Transverse colon (tissue), 4 donors: ENCODE results near the gene TOPORS. TPM values are rescaled to one million over a fixed set of nuclear protein-coding genes. Genes with fewer than 3 reads are reported as not detected.
A peak's percentile ranks its signal among the peaks of the same experiment; 100 is the strongest.

Experiments
- DNase-seq: peaks from one replicate; pipeline ENCODE4 v3.0.0-alpha.2; 2019
- H3K27ac ChIP-seq, 4 donors: fragments of 200-600 bp; sonication (generic); 2 replicates each; pipeline ENCODE4 v1.5.1; 2016 to 2018; ENCODE audit warnings: inconsistent platforms in 4 of 4
- H3K27me3 ChIP-seq: fragments of 200-600 bp; sonication (generic); 2 replicates; pipeline ENCODE4 v1.5.1; 2017; ENCODE audit warnings: inconsistent platforms
- H3K36me3 ChIP-seq, 4 donors: fragments of 200-600 bp; sonication (generic); 2 replicates each; pipeline ENCODE4 v1.5.1; 2017 to 2019; ENCODE audit warnings: inconsistent platforms in 4 of 4
- H3K4me1 ChIP-seq, 4 donors: fragments of 200-600 bp; sonication (generic); 2 replicates each; pipeline ENCODE4 v1.5.1; 2017 to 2020; ENCODE audit warnings: inconsistent platforms in 4 of 4
- H3K4me3 ChIP-seq, 4 donors: fragments of 200-600 bp; sonication (generic); 1 replicate in 1 of 4; 2 replicates in 3 of 4; pipeline versions ENCODE4 v1.5.1 to v1.6.1; 2017 to 2019; ENCODE audit warnings: inconsistent platforms in 4 of 4
- H3K9me3 ChIP-seq, 2 donors: fragments of 200-600 bp; sonication (generic); 2 replicates each; pipeline ENCODE4 v1.5.1; 2017 to 2019; ENCODE audit warnings: inconsistent platforms in 2 of 2
- EP300 ChIP-seq: sonication (generic); formaldehyde crosslinking; IDR thresholded peaks from one replicate; pipeline ENCODE4 v1.6.1; 2017; ENCODE audit warnings: antibody characterized with exemption, low read depth
- POLR2A ChIP-seq: fragments of 450-650 bp; IDR thresholded peaks from one replicate; pipeline ENCODE4 v1.6.1; 2016; ENCODE audit warnings: antibody characterized with exemption, mild to moderate bottlenecking, moderate library complexity
- POLR2AphosphoS5 ChIP-seq, 3 donors: sonication (generic); formaldehyde crosslinking; IDR thresholded peaks; one replicate each; pipeline ENCODE4 v1.6.1; 2016; ENCODE audit warnings: antibody characterized with exemption in 3 of 3
- WGBS, 2 donors: methylation state at CpG; one replicate each; pipeline ENCODE4 v1.1.5; 2018; ENCODE audit warnings: low coverage in 1 of 2; 5-methylcytosine and 5-hydroxymethylcytosine counted together
- in situ Hi-C, 4 donors: fragments of 200-750 bp; cut with MboI; loops; one replicate each; pipeline versions ENCODE4 v1.15.0 to v1.15.1; 2017; ENCODE audit warnings: low sequenced_read_pairs in 3 of 4, low pct_ligation_motif_present in 1 of 4, low pct_unique_long_range_greater_than_20kb in 1 of 4
- intact Hi-C: fragments of 100-400 bp; cut with DNase I; formaldehyde crosslinking; loops from one replicate; pipeline ENCODE4 v1.15.1; 2023; ENCODE audit warnings: low total_unique reads
- total RNA-seq, 4 donors: library from RNA; depleted of rRNA; stranded (reverse); fragments of >200 nt; gene quantifications; one replicate each; pipeline ENCODE4 v1.1.0, GENCODE V29; 2016
- TF ChIP-seq, protein P1 (sequence below), 5 experiments: fragments of 200-600 bp in 3 of 5; fragments of 450-650 bp in 2 of 5; sonication (generic) in 3 of 5; IDR thresholded peaks; 1 replicate in 2 of 5; 2 replicates in 3 of 5; pipeline ENCODE4 v1.5.1; 2016 to 2017; ENCODE audit warnings: antibody characterized with exemption in 5 of 5, inconsistent platforms in 3 of 5, mild to moderate bottlenecking in 2 of 5, moderate library complexity in 1 of 5

Gene TOPORS
- total RNA-seq, 4 donors from 2014 or later = 14.5 to 26.5 (median 18.4) TPM

GRCh38 chr9:32584784-32585183 is 32.4 kb upstream of the TOPORS start:
- TF ChIP-seq, protein P1, sequence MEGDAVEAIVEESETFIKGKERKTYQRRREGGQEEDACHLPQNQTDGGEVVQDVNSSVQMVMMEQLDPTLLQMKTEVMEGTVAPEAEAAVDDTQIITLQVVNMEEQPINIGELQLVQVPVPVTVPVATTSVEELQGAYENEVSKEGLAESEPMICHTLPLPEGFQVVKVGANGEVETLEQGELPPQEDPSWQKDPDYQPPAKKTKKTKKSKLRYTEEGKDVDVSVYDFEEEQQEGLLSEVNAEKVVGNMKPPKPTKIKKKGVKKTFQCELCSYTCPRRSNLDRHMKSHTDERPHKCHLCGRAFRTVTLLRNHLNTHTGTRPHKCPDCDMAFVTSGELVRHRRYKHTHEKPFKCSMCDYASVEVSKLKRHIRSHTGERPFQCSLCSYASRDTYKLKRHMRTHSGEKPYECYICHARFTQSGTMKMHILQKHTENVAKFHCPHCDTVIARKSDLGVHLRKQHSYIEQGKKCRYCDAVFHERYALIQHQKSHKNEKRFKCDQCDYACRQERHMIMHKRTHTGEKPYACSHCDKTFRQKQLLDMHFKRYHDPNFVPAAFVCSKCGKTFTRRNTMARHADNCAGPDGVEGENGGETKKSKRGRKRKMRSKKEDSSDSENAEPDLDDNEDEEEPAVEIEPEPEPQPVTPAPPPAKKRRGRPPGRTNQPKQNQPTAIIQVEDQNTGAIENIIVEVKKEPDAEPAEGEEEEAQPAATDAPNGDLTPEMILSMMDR (IDR thresholded peaks at IDR 0.05) = no peak
- no peak for TF ChIP-seq EP300
- TF ChIP-seq POLR2AphosphoS5 (IDR thresholded peaks at IDR 0.05) = no peak
- no peak for TF ChIP-seq POLR2A
- no peak for DNase-seq
- H3K4me3 ChIP-seq = no peak overlapping the region
- in situ Hi-C loops = loop anchor here (5.0 to 25.0 kb wide), 3 partner anchors 378 to 390 kb away; no protein-coding TSS in a partner anchor
- WGBS, 2 donors = 14 to 30% methylated on average over 2 of the region's 2 CpGs
- H3K4me1 ChIP-seq = no peaks in the 10 kb centered on the region
- no peaks in the 10 kb centered on the region for H3K36me3 ChIP-seq
- H3K9me3 ChIP-seq = no peaks in the 10 kb centered on the region
- H3K27me3 ChIP-seq = no peaks in the 10 kb centered on the region
- no peak overlapping the region for H3K27ac ChIP-seq
- intact Hi-C loops = loop anchor here (10.0 kb wide), 1 partner anchor 380 kb away; no protein-coding TSS in a partner anchor

- Histone ChIP-seq H3K4me3 (no peak overlapping the region), H3K27me3 (no peaks in the 10 kb centered on the region), H3K27ac (no peak overlapping the region), H3K36me3 (no peaks in the 10 kb centered on the region), H3K4me1 (no peaks in the 10 kb centered on the region), H3K9me3 (no peaks in the 10 kb centered on the region)
- intact Hi-C loops = loop anchor here (10.0 kb wide), 1 partner anchor 383 kb away; no protein-coding TSS in a partner anchor
- WGBS, 2 donors = 32 to 44% methylated on average over 3 of the region's 3 CpGs
- DNase-seq = no peak
- in situ Hi-C loops = loop anchor here (5.0 to 25.0 kb wide), 3 partner anchors 381 to 393 kb away; no protein-coding TSS in a partner anchor
- TF ChIP-seq, protein P1 (IDR thresholded peaks at IDR 0.05) = peak in 4 of 5 experiments; percentile 27 to 45 (median 31)
- TF ChIP-seq POLR2AphosphoS5 (IDR thresholded peaks at IDR 0.05) = no peak
- TF ChIP-seq EP300 = no peak
- no peak for TF ChIP-seq POLR2A
Observed at GRCh38 chr9:32581512-32582143, 29.2 kb upstream of the TOPORS start.

GRCh38 chr9:32580631-32581300 is 28.4 kb upstream of the TOPORS start:
- H3K4me1 ChIP-seq = no peaks in the 10 kb centered on the region
- H3K36me3 ChIP-seq = no peaks in the 10 kb centered on the region
- TF ChIP-seq, protein P1 (IDR thresholded peaks at IDR 0.05) = no peak
- TF ChIP-seq POLR2AphosphoS5 (IDR thresholded peaks at IDR 0.05) (no peak), POLR2A (no peak), EP300 (no peak)
- intact Hi-C loops (loop anchor here (10.0 kb wide), 1 partner anchor 384 kb away; no protein-coding TSS in a partner anchor), in situ Hi-C loops (loop anchor here (5.0 to 25.0 kb wide), 3 partner anchors 382 to 394 kb away; no protein-coding TSS in a partner anchor)
- no peak overlapping the region for H3K4me3 ChIP-seq
- H3K27me3 ChIP-seq = no peaks in the 10 kb centered on the region
- no peaks in the 10 kb centered on the region for H3K9me3 ChIP-seq
- no peak for DNase-seq
- whole genome bisulfite sequencing, 2 donors = 0 to 10% methylated on average over 2 to 3 of the region's 3 CpGs
- H3K27ac ChIP-seq = no peak overlapping the region

DNA sequence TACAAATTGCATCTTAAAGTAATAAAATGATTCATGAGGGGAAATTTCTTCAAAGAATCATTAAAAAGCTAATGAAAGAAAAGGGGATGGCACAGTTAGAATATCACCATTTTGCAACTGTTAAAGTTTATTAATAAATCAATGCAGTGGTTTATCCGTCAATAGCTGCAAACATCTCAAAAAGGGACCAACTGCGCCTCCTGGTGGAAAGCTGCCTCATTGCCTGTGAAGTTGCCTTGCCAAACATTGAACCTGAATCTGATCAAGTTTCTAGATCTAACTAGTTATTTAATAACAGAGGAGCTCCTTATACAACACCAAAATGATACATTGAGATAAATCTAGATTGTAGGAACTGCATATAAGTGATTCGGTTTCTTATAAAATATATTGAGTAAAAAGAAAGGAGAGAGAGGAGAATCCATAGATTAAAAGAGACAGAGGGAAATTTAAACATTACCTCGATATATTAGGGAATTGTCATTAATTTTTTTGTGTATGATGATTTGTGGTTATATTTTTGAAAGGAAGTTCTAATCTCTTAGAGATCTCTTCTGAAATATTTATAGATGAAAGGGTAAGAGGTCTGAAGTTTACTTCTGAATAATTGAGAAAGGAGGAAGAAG is 27.4 kb upstream of the TOPORS start:
- H3K4me3 ChIP-seq = no peak overlapping the region
- WGBS, 2 donors = 14 to 18% methylated on average over 4 of the region's 4 CpGs
- no peaks in the 10 kb centered on the region for H3K9me3 ChIP-seq
- no peaks in the 10 kb centered on the region for H3K4me1 ChIP-seq
- peak; percentile 74 for DNase-seq
- intact Hi-C loops (loop anchor here (10.0 kb wide), 1 partner anchor 385 kb away; no protein-coding TSS in a partner anchor), in situ Hi-C loops (loop anchor here (5.0 to 25.0 kb wide), 6 partner anchors 195 to 395 kb away; partner anchors contain the start of gene ACO1 (in 3 of the 4))
- no peak overlapping the region for H3K27ac ChIP-seq
- H3K27me3 ChIP-seq = no peaks in the 10 kb centered on the region
- TF ChIP-seq POLR2AphosphoS5 (IDR thresholded peaks at IDR 0.05) = no peak
- TF ChIP-seq, protein P1 (IDR thresholded peaks at IDR 0.05) = peak; percentile 77 to 92 (median 88)
- H3K36me3 ChIP-seq = no peaks in the 10 kb centered on the region
